H9 (cell line): ENCODE results near the gene TRIP6. TPM values are rescaled to one million over a fixed set of nuclear protein-coding genes. Genes with fewer than 3 reads are reported as not detected.

Experiments used
- DNase-seq: peaks from one replicate; pipeline ENCODE4 v3.0.0-alpha.2; 2017
- H2AFZ ChIP-seq: one replicate; pipeline ENCODE4 v1.6.1; 2013; ENCODE audit warnings: mild to moderate bottlenecking, low read length, control low read depth, moderate library complexity
- H2AK5ac ChIP-seq: 2 replicates; pipeline ENCODE4 v1.6.1; 2013; ENCODE audit warnings: low read length, control low read depth, mixed read lengths; ENCODE audit not compliant: insufficient read length
- H2BK120ac ChIP-seq: one replicate; pipeline ENCODE4 v1.6.1; 2013; ENCODE audit warnings: low read depth, mild to moderate bottlenecking, low read length, control low read depth, inconsistent platforms; ENCODE audit not compliant: poor library complexity, severe bottlenecking
- H2BK12ac ChIP-seq: 2 replicates; pipeline ENCODE4 v1.6.1; 2013; ENCODE audit warnings: low read length, control low read depth, mixed read lengths, low read depth; ENCODE audit not compliant: insufficient read length
- H2BK15ac ChIP-seq: 2 replicates; pipeline ENCODE4 v1.6.1; 2013; ENCODE audit warnings: low read depth, low read length, control low read depth
- H2BK20ac ChIP-seq: one replicate; pipeline ENCODE4 v1.6.1; 2013; ENCODE audit warnings: low read depth, mild to moderate bottlenecking, low read length, control low read depth, inconsistent platforms; ENCODE audit not compliant: poor library complexity, severe bottlenecking
- H2BK5ac ChIP-seq: 2 replicates; pipeline ENCODE4 v1.6.1; 2013; ENCODE audit warnings: low read length, control low read depth, mixed read lengths; ENCODE audit not compliant: insufficient read length
- H3K14ac ChIP-seq: 2 replicates; pipeline ENCODE4 v1.6.1; 2013; ENCODE audit warnings: low read length, control low read depth; ENCODE audit not compliant: insufficient read depth
- H3K18ac ChIP-seq: 2 replicates; pipeline ENCODE4 v1.6.1; 2013; ENCODE audit warnings: low read depth, mild to moderate bottlenecking, mixed read lengths, low read length, control low read depth; ENCODE audit not compliant: insufficient read length
- H3K23ac ChIP-seq: 2 replicates; pipeline ENCODE4 v1.6.1; 2013; ENCODE audit warnings: low read length, control low read depth, mixed read lengths, low read depth; ENCODE audit not compliant: insufficient read length
- H3K23me2 ChIP-seq: 2 replicates; pipeline ENCODE4 v1.6.1; 2013; ENCODE audit warnings: low read depth, mild to moderate bottlenecking, mixed read lengths, low read length, control low read depth; ENCODE audit not compliant: insufficient read length, poor library complexity, severe bottlenecking
- H3K27ac ChIP-seq: 2 replicates; pipeline ENCODE4 v1.5.1; 2013; ENCODE audit warnings: low read length, control low read depth, mixed read lengths, low read depth; ENCODE audit not compliant: insufficient read length
- H3K27me3 ChIP-seq: 2 replicates; pipeline ENCODE4 v1.6.1; 2013; ENCODE audit warnings: low read length, control low read depth, inconsistent platforms; ENCODE audit not compliant: insufficient read depth
- H3K4ac ChIP-seq: 2 replicates; pipeline ENCODE4 v1.6.1; 2013; ENCODE audit warnings: low read depth, mild to moderate bottlenecking, control low read depth, inconsistent platforms, low read length, moderate library complexity
- H3K4me1 ChIP-seq: 2 replicates; pipeline ENCODE4 v1.6.1; 2013; ENCODE audit warnings: low read length, control low read depth, inconsistent platforms; ENCODE audit not compliant: insufficient read depth
- H3K4me2 ChIP-seq: 2 replicates; pipeline ENCODE4 v1.6.1; 2013; ENCODE audit warnings: low read length, control low read depth, mixed read lengths; ENCODE audit not compliant: insufficient read length, insufficient read depth
- H3K56ac ChIP-seq: 2 replicates; pipeline ENCODE4 v1.6.1; 2013; ENCODE audit warnings: low read depth, mild to moderate bottlenecking, mixed read lengths, low read length, control low read depth; ENCODE audit not compliant: insufficient read length
- H3K79me1 ChIP-seq: 2 replicates; pipeline ENCODE4 v1.6.1; 2013; ENCODE audit warnings: low read depth, mild to moderate bottlenecking, moderate library complexity, low read length, control low read depth, inconsistent platforms; ENCODE audit not compliant: insufficient read depth, poor library complexity, severe bottlenecking
- H3K79me2 ChIP-seq: 2 replicates; pipeline ENCODE4 v1.6.1; 2013; ENCODE audit warnings: low read length, control low read depth, inconsistent platforms; ENCODE audit not compliant: insufficient read depth
- H3K9ac ChIP-seq: 2 replicates; pipeline ENCODE4 v1.6.1; 2013; ENCODE audit warnings: low read length, control low read depth, mixed read lengths; ENCODE audit not compliant: insufficient read length; ENCODE audit errors: extremely low read depth
- H3K9me3 ChIP-seq: one replicate; pipeline ENCODE4 v1.6.1; 2013; ENCODE audit warnings: low read depth, low read length, inconsistent platforms; ENCODE audit not compliant: control insufficient read depth
- H3T11ph ChIP-seq: one replicate; pipeline ENCODE4 v1.6.1; 2013; ENCODE audit warnings: mild to moderate bottlenecking, low read length, control low read depth, inconsistent platforms
- H4K20me1 ChIP-seq: one replicate; pipeline ENCODE4 v1.6.1; 2013; ENCODE audit not compliant: control insufficient read depth, insufficient read length, insufficient read depth
- H4K5ac ChIP-seq: 2 replicates; pipeline ENCODE4 v1.6.1; 2013; ENCODE audit warnings: low read depth, mild to moderate bottlenecking, mixed read lengths, low read length, control low read depth; ENCODE audit not compliant: insufficient read length
- H4K8ac ChIP-seq: replicated peaks from 2 replicates; pipeline ENCODE4 v1.6.1; 2013; ENCODE audit warnings: low read length, control low read depth, mixed read lengths, low read depth; ENCODE audit not compliant: insufficient read length
- H4K91ac ChIP-seq: 2 replicates; pipeline ENCODE4 v1.6.1; 2013; ENCODE audit warnings: low read depth, mild to moderate bottlenecking, moderate library complexity, mixed read lengths, low read length, control low read depth; ENCODE audit not compliant: insufficient read length
- H3K27ac Mint-ChIP-seq, 3 experiments: 2 replicates in 2 of 3; 3 replicates in 1 of 3; pipeline ENCODE4 v1.8.0; 2020 to 2021; ENCODE audit warnings: mixed read lengths in 3 of 3, mild to moderate bottlenecking in 1 of 3, moderate library complexity in 1 of 3
- H3K27me3 Mint-ChIP-seq: 2 replicates; pipeline ENCODE4 v1.8.0; 2021; ENCODE audit warnings: low read depth, mild to moderate bottlenecking, moderate library complexity, mixed read lengths
- H3K36me3 Mint-ChIP-seq, 3 experiments: 2 replicates in 2 of 3; 3 replicates in 1 of 3; pipeline ENCODE4 v1.8.0; 2020 to 2021; ENCODE audit warnings: low read depth in 3 of 3, mixed read lengths in 3 of 3; ENCODE audit not compliant: insufficient read depth in 1 of 3
- H3K4me1 Mint-ChIP-seq, 2 experiments: 2 replicates each; pipeline ENCODE4 v1.8.0; 2020; ENCODE audit warnings: mixed read lengths in 2 of 2
- H3K4me3 Mint-ChIP-seq, 2 experiments: 2 replicates in 1 of 2; 3 replicates in 1 of 2; pipeline ENCODE4 v1.8.0; 2020 to 2021; ENCODE audit warnings: mild to moderate bottlenecking in 2 of 2, mixed read lengths in 2 of 2, moderate library complexity in 1 of 2
- H3K9me3 Mint-ChIP-seq, 2 experiments: 2 replicates in 1 of 2; 3 replicates in 1 of 2; pipeline ENCODE4 v1.8.0; 2020; ENCODE audit warnings: mild to moderate bottlenecking in 2 of 2, mixed read lengths in 2 of 2, moderate library complexity in 1 of 2
- CTCF ChIP-seq: fragments of 200-600 bp; sonication (generic); conservative IDR thresholded peaks from 3 replicates; pipeline ENCODE4 v1.8.0; 2021; ENCODE audit warnings: antibody characterized with exemption, mild to moderate bottlenecking
- WGBS: extraction: QIAGEN DNeasy Blood & Tissue Kit; methylation state at CpG from one replicate; pipeline ENCODE4 v1.1.7; 2013; ENCODE audit warnings: missing lambda C conversion rate, low lambda C conversion rate, mixed read lengths; ENCODE audit not compliant: insufficient read length; ENCODE audit errors: extremely low coverage; 5-methylcytosine and 5-hydroxymethylcytosine counted together
- total RNA-seq: library from RNA; stranded (reverse); gene quantifications from 2 replicates; pipeline ENCODE4 v1.2.1, GENCODE V29; 2021

Gene TRIP6
- total RNA-seq, 1 experiment from 2014 or later: 122 TPM

- DNase-seq: no peak
- H3K36me3 Mint-ChIP-seq: no peaks in the 10 kb centered on the region
These were observed 33.8 kb downstream of the TRIP6 start for GRCh38 chr7:100900978-100901377.

More at GRCh38 chr7:100900978-100901377, 33.8 kb downstream of the TRIP6 start:
- H2BK5ac ChIP-seq: no peak overlapping the region
- no peak overlapping the region for H3K18ac ChIP-seq
- Mint-ChIP-seq H3K27ac (no peak overlapping the region), H3K27me3 (peaks cover 17% of the 10 kb centered on the region), H3K4me3 (no peak overlapping the region), H3K9me3 (no peaks in the 10 kb centered on the region; a peak in 2 of 5 replicates), H3K4me1 (peaks cover 7 to 10% of the 10 kb centered on the region in 2 experiments)
- no peak overlapping the region for H3K56ac ChIP-seq
- H2AFZ ChIP-seq: no peak overlapping the region
- no peak overlapping the region for H3K4ac ChIP-seq
- no peak overlapping the region for H3K9ac ChIP-seq
- peaks cover 2% of the 10 kb centered on the region for H3K23me2 ChIP-seq
- no peaks in the 10 kb centered on the region for H4K20me1 ChIP-seq
- no peak overlapping the region for H3K23ac ChIP-seq
- no peak overlapping the region; the same call in 1 of the 2 replicates for H3K14ac ChIP-seq
- no CpG with 5 or more reads among the region's 2 CpGs for WGBS
- H3K4me1 ChIP-seq: no peaks in the 10 kb centered on the region; the same call in 1 of the 2 replicates
- no peak overlapping the region for H3K4me2 ChIP-seq
- no peak overlapping the region for H3K27ac ChIP-seq
- H2BK15ac ChIP-seq: no peak overlapping the region
- H3K79me2 ChIP-seq: no peaks in the 10 kb centered on the region
- no peak overlapping the region for H2BK120ac ChIP-seq
- H4K5ac ChIP-seq: no peak overlapping the region
- H2BK12ac ChIP-seq: no peak overlapping the region
- no peaks in the 10 kb centered on the region for H3K79me1 ChIP-seq
- H2BK20ac ChIP-seq: no peak overlapping the region
- no peak for TF ChIP-seq CTCF
- peaks cover 6% of the 10 kb centered on the region for H3K27me3 ChIP-seq
- no peak overlapping the region for H3T11ph ChIP-seq
- no peak overlapping the region for H4K91ac ChIP-seq
- no peaks in the 10 kb centered on the region for H3K9me3 ChIP-seq
- no peak overlapping the region for H2AK5ac ChIP-seq
- no peak overlapping the region for H4K8ac ChIP-seq
